Raji (cell line): ENCODE data around the gene SKP1.

Experiments used
- POLR2A ChIP-seq: IDR thresholded peaks from 2 replicates; pipeline ENCODE4 v1.6.1; 2011; ENCODE audit warnings: low read depth, low read length, control low read depth; ENCODE audit not compliant: insufficient read depth

The SKP1 gene

GRCh38 chr5:134127988-134128647 is 48.6 kb downstream of the SKP1 start:
- no peak for TF ChIP-seq POLR2A

- TF ChIP-seq POLR2A, result no peak
Measured at GRCh38 chr5:134127376-134127861, 49.3 kb downstream of the SKP1 start.

- no peak for TF ChIP-seq POLR2A
Measured at GRCh38 chr5:134125039-134126015, 51.4 kb downstream of the SKP1 start.

GRCh38 chr5:134124289-134125038 is 52.3 kb downstream of the SKP1 start:
- no peak for TF ChIP-seq POLR2A

GRCh38 chr5:134123360-134123759 is 53.4 kb downstream of the SKP1 start:
- TF ChIP-seq POLR2A, result no peak

GRCh38 chr5:134122530-134122929 is 54.2 kb downstream of the SKP1 start:
- no peak for TF ChIP-seq POLR2A

- no peak for TF ChIP-seq POLR2A
Measured at GRCh38 chr5:134120386-134121138, 56.2 kb downstream of the SKP1 start.

- no peak for TF ChIP-seq POLR2A
Measured at GRCh38 chr5:134119720-134120119, 57.0 kb downstream of the SKP1 start.

- TF ChIP-seq POLR2A, result no peak
Measured at GRCh38 chr5:134118212-134118835, 58.4 kb downstream of the SKP1 start.

- no peak for TF ChIP-seq POLR2A
Measured at GRCh38 chr5:134116789-134117761, 59.7 kb downstream of the SKP1 start.

GRCh38 chr5:134116286-134116685 is 60.5 kb downstream of the SKP1 start:
- TF ChIP-seq POLR2A, result no peak

- TF ChIP-seq POLR2A, result no peak
Measured at GRCh38 chr5:134115806-134116175, 61.0 kb downstream of the SKP1 start.
